ENCODE data around the gene CRYBG3. TPM values are rescaled to one million over a fixed set of nuclear protein-coding genes. Genes with fewer than 3 reads are reported as not detected.

The CRYBG3 gene
- total and polyA plus RNA-seq, 4 donors = 1.1 to 9.5 (median 2.5) TPM

- H3K36me3 ChIP-seq (ENCODE audit: control insufficient read depth in 4 of 4, insufficient read depth in 3 of 4, low read depth in 1 of 4, low read length in 3 of 4) = no peaks in the 10 kb centered on the region
- H3K4me1 ChIP-seq (ENCODE audit: control insufficient read depth in 4 of 4, insufficient read depth in 4 of 4, low read length in 3 of 4) = no peaks in the 10 kb centered on the region
- TF ChIP-seq EGR1 (IDR thresholded peaks at IDR 0.05; ENCODE audit: low read depth in 2 of 2) (no peak), JUND (IDR thresholded peaks at IDR 0.05) (no peak), RAD21 (IDR thresholded peaks at IDR 0.05) (no peak), GABPA (IDR thresholded peaks at IDR 0.05 in 1 of 2, conservative IDR thresholded peaks at IDR 0.05 in 1 of 2) (no peak), REST (IDR thresholded peaks at IDR 0.05) (no peak), ZBTB33 (IDR thresholded peaks at IDR 0.05) (no peak), YY1 (IDR thresholded peaks at IDR 0.05) (no peak), MAX (IDR thresholded peaks at IDR 0.05) (no peak), HNF4G (IDR thresholded peaks at IDR 0.05) (no peak), SP1 (IDR thresholded peaks at IDR 0.05) (no peak), CTCF (IDR thresholded peaks at IDR 0.05; ENCODE audit: low read depth, low read length, missing input control) (no peak), TAF1 (conservative IDR thresholded peaks at IDR 0.05) (no peak), ATF3 (IDR thresholded peaks at IDR 0.05) (no peak), FOXA1 (IDR thresholded peaks at IDR 0.05) (no peak), FOXA2 (IDR thresholded peaks at IDR 0.05) (no peak), RXRA (IDR thresholded peaks at IDR 0.05) (no peak)
- H3K27ac ChIP-seq (ENCODE audit: low read depth in 1 of 2, low read length in 2 of 2) = no peak overlapping the region
- H3K4me3 ChIP-seq (ENCODE audit: low read depth in 1 of 3, low read length in 3 of 3) = no peak overlapping the region
- WGBS = 75% methylated on average over 2 of the region's 2 CpGs
- DNase-seq (ENCODE audit: low spot score) = no peak
- H3K9ac ChIP-seq (ENCODE audit: low read depth in 1 of 2, low read length in 2 of 2) = no peak overlapping the region
- no peaks in the 10 kb centered on the region for H3K27me3 ChIP-seq (ENCODE audit: control insufficient read depth in 4 of 4, insufficient read depth in 4 of 4, low read length in 3 of 4)
- H3K9me3 ChIP-seq (ENCODE audit: control insufficient read depth in 4 of 4, low read length in 3 of 4) = no peaks in the 10 kb centered on the region
Measured at GRCh38 chr3:97816811-97817210, 5.0 kb upstream of the CRYBG3 start.

- H3K4me1 ChIP-seq (ENCODE audit: control insufficient read depth in 4 of 4, insufficient read depth in 4 of 4, low read length in 3 of 4) = peaks cover 0 to 2% (median 0%) of the 10 kb centered on the region in 4 donors
- H3K9ac ChIP-seq (ENCODE audit: low read depth in 1 of 2, low read length in 2 of 2) = no peak overlapping the region
- DNase-seq (ENCODE audit: low spot score) = no peak
- no peak overlapping the region for H3K27ac ChIP-seq (ENCODE audit: low read depth in 1 of 2, low read length in 2 of 2)
- H3K9me3 ChIP-seq (ENCODE audit: control insufficient read depth in 4 of 4, low read length in 3 of 4) = no peaks in the 10 kb centered on the region
- TF ChIP-seq HNF4G (IDR thresholded peaks at IDR 0.05) (no peak), FOXA2 (IDR thresholded peaks at IDR 0.05) (no peak), ZBTB33 (IDR thresholded peaks at IDR 0.05) (no peak), SP1 (IDR thresholded peaks at IDR 0.05) (no peak), MAX (IDR thresholded peaks at IDR 0.05) (no peak), RXRA (IDR thresholded peaks at IDR 0.05) (no peak), GABPA (IDR thresholded peaks at IDR 0.05 in 1 of 2, conservative IDR thresholded peaks at IDR 0.05 in 1 of 2) (no peak), REST (IDR thresholded peaks at IDR 0.05) (no peak), RAD21 (IDR thresholded peaks at IDR 0.05) (no peak)
- 95% methylated on average over 3 of the region's 3 CpGs for WGBS
- H3K4me3 ChIP-seq (ENCODE audit: low read depth in 1 of 3, low read length in 3 of 3) = no peak overlapping the region
- H3K36me3 ChIP-seq (ENCODE audit: control insufficient read depth in 4 of 4, insufficient read depth in 3 of 4, low read depth in 1 of 4, low read length in 3 of 4) = no peaks in the 10 kb centered on the region
- no peaks in the 10 kb centered on the region for H3K27me3 ChIP-seq (ENCODE audit: control insufficient read depth in 4 of 4, insufficient read depth in 4 of 4, low read length in 3 of 4)
Measured at GRCh38 chr3:97817965-97818364, 3.8 kb upstream of the CRYBG3 start.
